Endothelial cell of hepatic sinusoid (primary cell): ENCODE data around the gene KAT2A.

ENCODE experiments used
- in situ Hi-C: cut with HindIII; loops from 2 replicates; pipeline ENCODE4 v1.10.0; 2017; ENCODE audit warnings: low sequenced_read_pairs

The KAT2A gene

GRCh38 chr17:42096360-42097111, 24.6 kb downstream of the KAT2A start:
- in situ Hi-C loops = no loop called here

GRCh38 chr17:42094375-42095069, 26.6 kb downstream of the KAT2A start:
- in situ Hi-C loops = no loop called here

- in situ Hi-C loops = no loop called here
Observed at GRCh38 chr17:42092939-42093338, 28.2 kb downstream of the KAT2A start.

- in situ Hi-C loops = no loop called here
Observed at GRCh38 chr17:42090964-42091790, 30.0 kb downstream of the KAT2A start.

- in situ Hi-C loops = no loop called here
Observed at GRCh38 chr17:42088736-42089135, 32.4 kb downstream of the KAT2A start.

GRCh38 chr17:42087736-42088705, 33.1 kb downstream of the KAT2A start:
- in situ Hi-C loops = no loop called here

GRCh38 chr17:42087042-42087701, 34.0 kb downstream of the KAT2A start:
- in situ Hi-C loops = no loop called here

- in situ Hi-C loops = loop anchor here (5.0 kb wide), 2 partner anchors 44 to 91 kb away; no protein-coding TSS in a partner anchor
Observed at GRCh38 chr17:42081516-42082129, 39.5 kb downstream of the KAT2A start.

- in situ Hi-C loops = no loop called here
Observed at GRCh38 chr17:42079541-42079940, 41.6 kb downstream of the KAT2A start.

GRCh38 chr17:42078396-42079043, 42.6 kb downstream of the KAT2A start:
- in situ Hi-C loops = no loop called here

- in situ Hi-C loops = no loop called here
Observed at GRCh38 chr17:42077755-42078154, 43.4 kb downstream of the KAT2A start.

- in situ Hi-C loops = no loop called here
Observed at GRCh38 chr17:42076797-42077559, 44.2 kb downstream of the KAT2A start.

GRCh38 chr17:42075789-42076188, 45.4 kb downstream of the KAT2A start:
- in situ Hi-C loops = no loop called here

GRCh38 chr17:42072323-42073187, 48.6 kb downstream of the KAT2A start:
- in situ Hi-C loops = no loop called here

GRCh38 chr17:42071810-42072209, 49.4 kb downstream of the KAT2A start:
- in situ Hi-C loops = no loop called here

- in situ Hi-C loops = no loop called here
Observed at GRCh38 chr17:42068979-42069378, 52.2 kb downstream of the KAT2A start.
